Osteocyte (in vitro differentiated cells): ENCODE results near the gene LRBA. TPM values are rescaled to one million over a fixed set of nuclear protein-coding genes. Genes with fewer than 3 reads are reported as not detected.
A peak's percentile ranks its signal among the peaks of the same experiment; 100 is the strongest.

ENCODE experiments used
- DNase-seq: peaks from one replicate; pipeline ENCODE4 v3.0.0; 2021; ENCODE audit warnings: mixed read lengths; ENCODE audit not compliant: unreplicated experiment; ENCODE audit errors: extremely low spot score
- H3K27ac Mint-ChIP-seq: one replicate; pipeline ENCODE4 v1.8.0; 2021; ENCODE audit warnings: mild to moderate bottlenecking, mixed read lengths; ENCODE audit not compliant: unreplicated experiment
- H3K27me3 Mint-ChIP-seq: one replicate; pipeline ENCODE4 v1.8.0; 2021; ENCODE audit warnings: mixed read lengths; ENCODE audit not compliant: unreplicated experiment
- H3K36me3 Mint-ChIP-seq: one replicate; pipeline ENCODE4 v1.8.0; 2021; ENCODE audit warnings: mixed read lengths; ENCODE audit not compliant: unreplicated experiment
- H3K4me1 Mint-ChIP-seq: one replicate; pipeline ENCODE4 v1.8.0; 2021; ENCODE audit warnings: mixed read lengths; ENCODE audit not compliant: unreplicated experiment
- H3K4me3 Mint-ChIP-seq: one replicate; pipeline ENCODE4 v1.8.0; 2021; ENCODE audit warnings: mild to moderate bottlenecking, moderate library complexity, mixed read lengths; ENCODE audit not compliant: unreplicated experiment
- H3K9me3 Mint-ChIP-seq: one replicate; pipeline ENCODE4 v1.8.0; 2021; ENCODE audit warnings: mixed read lengths; ENCODE audit not compliant: unreplicated experiment
- CTCF ChIP-seq: fragments of 200-600 bp; sonication (generic); IDR thresholded peaks from 2 replicates; pipeline ENCODE4 v1.5.0; 2021; ENCODE audit warnings: antibody characterized with exemption, mild to moderate bottlenecking, moderate library complexity
- total RNA-seq: library from RNA; stranded (reverse); gene quantifications from 2 replicates; pipeline ENCODE4 v1.2.1, GENCODE V29; 2021

The LRBA gene
- total RNA-seq, 1 donor from 2014 or later = 40.8 TPM

DNA sequence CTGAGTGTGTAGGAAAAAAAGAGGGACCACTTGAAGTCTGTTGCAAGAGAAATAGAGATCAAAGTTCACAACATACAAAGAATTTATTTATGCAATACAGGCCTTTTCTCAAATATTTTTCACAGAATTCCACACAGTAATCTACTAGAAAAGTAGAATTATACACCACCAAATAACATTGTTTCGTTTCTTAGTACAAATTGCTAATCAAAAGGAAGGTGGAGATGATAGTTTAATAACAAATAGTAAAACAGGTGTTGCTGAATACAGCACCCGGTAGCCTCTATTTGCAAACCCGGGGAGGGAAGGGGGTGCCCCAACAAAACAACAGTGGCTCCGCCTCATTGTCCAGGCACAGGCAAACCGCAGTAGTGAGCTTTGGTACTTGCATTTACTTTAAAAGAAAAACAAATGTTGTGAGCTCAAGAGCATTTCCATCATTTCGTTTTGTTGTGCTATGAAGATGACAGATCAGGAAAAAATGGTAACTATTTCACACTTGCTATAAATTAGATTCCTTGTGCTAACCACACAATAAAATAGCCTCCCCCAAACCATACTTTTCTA lies 750.4 kb downstream of the LRBA start:
- no peak for TF ChIP-seq CTCF
- DNase-seq = no peak
- no peak overlapping the region for H3K4me3 Mint-ChIP-seq
- H3K36me3 Mint-ChIP-seq = peaks cover 53% of the 10 kb centered on the region
- peaks cover 23% of the 10 kb centered on the region for H3K9me3 Mint-ChIP-seq
- no peaks in the 10 kb centered on the region for H3K27me3 Mint-ChIP-seq
- H3K27ac Mint-ChIP-seq = peak overlapping the region; percentile 47
- H3K4me1 Mint-ChIP-seq = peaks cover 33% of the 10 kb centered on the region

DNA sequence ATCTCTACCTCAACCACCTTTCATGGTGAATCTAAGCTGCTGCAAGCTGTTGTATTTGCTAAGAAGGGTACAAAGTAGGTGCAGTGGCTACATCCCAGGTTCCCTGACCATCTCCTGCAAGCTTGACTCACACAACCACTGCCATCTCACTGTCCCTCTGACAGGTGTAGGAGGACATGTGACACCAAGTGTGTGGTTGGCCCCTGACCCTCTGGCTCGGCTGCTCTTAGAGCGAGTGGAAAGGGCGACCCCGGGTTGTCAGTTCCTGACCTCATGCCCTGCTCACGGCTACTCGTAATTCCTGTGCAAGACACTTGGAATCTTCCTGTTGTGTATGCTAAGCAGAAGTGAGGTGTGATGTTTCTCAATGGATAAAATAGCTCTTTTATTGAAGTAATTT lies 752.5 kb downstream of the LRBA start:
- no peaks in the 10 kb centered on the region for H3K27me3 Mint-ChIP-seq
- no peak for TF ChIP-seq CTCF

DNA sequence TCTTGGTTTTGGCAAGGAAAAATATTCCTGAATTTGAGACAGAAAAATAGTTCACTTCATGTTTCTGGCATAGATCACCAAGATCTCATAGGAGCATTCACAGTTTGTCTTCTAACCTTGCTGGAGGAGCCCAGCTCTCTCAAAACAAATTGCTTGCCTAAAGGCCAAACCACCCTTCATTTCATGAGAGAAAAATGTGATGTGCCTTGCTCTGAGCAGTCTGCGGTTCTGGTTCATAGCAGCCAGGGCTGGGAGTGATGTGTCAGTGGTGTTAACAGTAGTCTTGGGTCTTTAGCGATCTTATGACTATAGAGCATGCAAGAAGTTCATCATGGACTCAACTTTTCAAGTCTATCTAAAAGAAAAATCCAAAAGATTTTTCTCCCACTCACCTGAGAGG lies 753.5 kb downstream of the LRBA start:
- H3K4me1 Mint-ChIP-seq = peaks cover 21% of the 10 kb centered on the region

More for the DNA sequence above, 752.5 kb downstream of the LRBA start:
- no peak overlapping the region for H3K27ac Mint-ChIP-seq
- H3K36me3 Mint-ChIP-seq = peaks cover 37% of the 10 kb centered on the region
- peaks cover 25% of the 10 kb centered on the region for H3K4me1 Mint-ChIP-seq
- no peak overlapping the region for H3K4me3 Mint-ChIP-seq
- no peak for DNase-seq
- H3K9me3 Mint-ChIP-seq = peaks cover 14% of the 10 kb centered on the region

GRCh38 chr4:150259861-150260567 lies 755.1 kb downstream of the LRBA start:
- H3K36me3 Mint-ChIP-seq = peaks cover 30% of the 10 kb centered on the region
- no peak overlapping the region for H3K4me3 Mint-ChIP-seq
- no peak for TF ChIP-seq CTCF
- H3K27ac Mint-ChIP-seq = peak overlapping the region; percentile 39
- no peak for DNase-seq
- no peaks in the 10 kb centered on the region for H3K9me3 Mint-ChIP-seq
- no peaks in the 10 kb centered on the region for H3K27me3 Mint-ChIP-seq
- H3K4me1 Mint-ChIP-seq = peaks cover 19% of the 10 kb centered on the region

More for the DNA sequence above, 753.5 kb downstream of the LRBA start:
- H3K27me3 Mint-ChIP-seq = no peaks in the 10 kb centered on the region
- peaks cover 32% of the 10 kb centered on the region for H3K36me3 Mint-ChIP-seq
- no peak overlapping the region for H3K4me3 Mint-ChIP-seq
- H3K9me3 Mint-ChIP-seq = peaks cover 4% of the 10 kb centered on the region
- no peak overlapping the region for H3K27ac Mint-ChIP-seq
- DNase-seq = no peak
- TF ChIP-seq CTCF = no peak

- no peak for TF ChIP-seq CTCF
- Mint-ChIP-seq H3K36me3 (peaks cover 38% of the 10 kb centered on the region), H3K4me3 (no peak overlapping the region), H3K27me3 (no peaks in the 10 kb centered on the region), H3K9me3 (no peaks in the 10 kb centered on the region), H3K27ac (no peak overlapping the region), H3K4me1 (peaks cover 8% of the 10 kb centered on the region)
- no peak for DNase-seq
Measured at GRCh38 chr4:150258569-150258968, 756.5 kb downstream of the LRBA start.
